ENCODE data around the gene CDK5RAP2.

DNA sequence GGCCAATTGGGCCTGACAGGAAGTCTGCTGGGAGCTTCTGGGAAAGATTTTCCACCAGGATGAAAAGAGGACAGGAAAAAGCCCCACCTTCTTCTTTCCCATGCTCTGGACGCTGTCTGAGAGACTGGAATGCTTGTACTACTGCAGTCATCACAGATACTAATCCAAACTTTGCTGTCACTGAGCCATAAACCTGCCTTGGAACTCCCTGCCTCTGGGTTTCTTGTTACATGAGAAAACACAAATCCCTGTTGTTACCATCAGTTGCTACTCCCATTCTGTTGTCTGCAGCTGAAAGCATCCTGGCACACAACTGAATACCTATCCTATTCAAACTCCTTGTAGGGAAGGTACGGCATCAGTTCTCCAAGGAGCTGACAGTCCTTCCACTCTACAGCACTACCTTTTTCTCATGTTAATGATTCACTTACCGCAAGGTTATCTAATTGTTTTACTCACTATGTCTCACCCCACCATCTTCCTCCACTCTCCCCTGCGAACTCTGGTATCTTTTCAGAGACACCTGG is 167.5 kb downstream of the CDK5RAP2 start:
- TF ChIP-seq CTCF (conservative IDR thresholded peaks at IDR 0.05 in 1 of 2, IDR thresholded peaks at IDR 0.05 in 1 of 2; ENCODE audit: extremely low read depth in 1 of 2, insufficient read depth in 1 of 2, low read depth in 1 of 2, low read length in 2 of 2), result no peak
- TF ChIP-seq EZH2 (IDR thresholded peaks at IDR 0.05; ENCODE audit: borderline replicate concordance, low read length), result no peak
